GM21423 (cell line): ENCODE data around the gene IRAK2.
"Not testable (repeated sequence)": the region's sequence is repeated elsewhere in the genome, so short reads cannot be mapped to it uniquely, and the experiment has no call there.

Source experiments
- ATAC-seq: cut with Tn5 transposase; IDR thresholded peaks from one replicate; pipeline ENCODE4 v1.9.1; 2021; ENCODE audit warnings: mild to moderate bottlenecking, moderate library complexity; ENCODE audit not compliant: unreplicated experiment

IRAK2 gene

DNA sequence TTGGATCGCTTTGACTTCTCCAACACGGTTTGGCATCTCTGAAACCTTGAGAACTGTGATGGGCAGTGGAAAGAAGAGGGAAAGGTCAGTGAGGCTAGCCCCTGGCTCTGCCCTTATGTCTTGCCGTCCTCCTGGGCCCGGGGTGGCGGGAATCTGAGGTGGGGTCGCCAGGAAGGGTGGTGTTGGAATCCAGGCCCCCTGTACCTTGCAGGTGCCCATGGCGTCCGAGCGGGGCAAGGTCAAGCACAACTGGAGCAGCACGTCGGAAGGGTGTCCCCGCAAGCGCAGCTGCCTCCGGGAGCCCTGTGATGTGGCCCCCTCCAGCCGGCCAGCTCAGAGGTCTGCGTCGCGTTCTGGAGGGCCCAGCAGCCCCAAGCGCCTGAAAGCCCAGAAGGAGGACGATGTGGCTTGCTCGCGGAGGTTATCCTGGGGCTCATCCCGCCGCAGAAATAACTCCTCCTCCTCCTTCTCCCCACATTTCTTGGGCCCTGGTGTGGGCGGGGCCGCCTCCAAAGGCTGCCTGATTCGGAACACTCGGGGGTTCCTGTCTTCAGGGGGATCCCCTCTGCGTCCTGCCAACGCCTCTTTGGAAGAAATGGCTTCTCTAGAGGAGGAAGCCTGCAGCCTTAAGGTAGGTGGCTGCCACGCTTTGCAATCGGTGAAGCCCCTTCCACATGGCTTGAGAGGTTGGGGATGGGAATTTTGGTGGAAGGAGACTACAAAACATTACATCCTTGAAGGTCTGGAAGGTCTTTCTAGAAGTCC is 84.4 kb downstream of the IRAK2 start:
- no peak for ATAC-seq

DNA sequence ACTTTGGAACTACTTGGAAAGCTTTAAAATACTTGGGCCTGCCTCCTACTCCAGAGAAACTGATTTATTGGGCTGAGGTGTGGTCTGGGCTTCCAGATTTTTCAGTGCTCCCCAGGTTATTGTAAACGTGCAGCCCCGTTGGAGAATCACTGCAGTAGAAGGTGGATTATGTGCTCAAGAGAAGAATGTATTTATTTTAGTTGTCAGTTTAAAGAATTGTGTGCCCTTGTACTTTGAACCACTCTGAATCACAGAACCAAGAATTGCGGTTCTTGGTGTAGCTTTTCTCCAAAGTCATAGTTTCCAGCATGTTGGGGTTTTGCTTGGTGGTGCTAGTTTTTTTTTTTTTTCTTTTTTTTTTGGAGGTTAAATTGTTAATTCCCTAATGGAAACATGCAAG is 85.1 kb downstream of the IRAK2 start:
- ATAC-seq, result no peak

DNA sequence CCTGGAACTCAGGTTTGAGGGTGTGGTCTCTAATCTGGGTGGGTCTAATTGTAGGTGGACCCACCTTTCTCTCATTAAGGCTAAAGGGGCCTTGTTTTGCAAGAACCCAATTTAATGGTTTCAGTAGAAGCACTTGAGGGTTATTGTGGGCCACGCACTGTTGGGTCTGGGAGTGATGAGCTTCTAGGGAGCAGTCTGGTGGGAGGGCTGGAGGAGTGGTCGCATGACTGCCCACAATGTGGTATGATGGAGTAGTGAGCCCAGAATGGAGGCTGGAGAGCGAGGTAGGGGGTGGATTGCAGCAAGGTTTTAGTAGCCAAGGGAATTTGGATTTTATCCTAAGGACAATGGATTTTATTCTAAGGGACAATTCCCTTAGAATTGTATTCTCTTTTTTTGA is 86.3 kb downstream of the IRAK2 start:
- no peak for ATAC-seq

DNA sequence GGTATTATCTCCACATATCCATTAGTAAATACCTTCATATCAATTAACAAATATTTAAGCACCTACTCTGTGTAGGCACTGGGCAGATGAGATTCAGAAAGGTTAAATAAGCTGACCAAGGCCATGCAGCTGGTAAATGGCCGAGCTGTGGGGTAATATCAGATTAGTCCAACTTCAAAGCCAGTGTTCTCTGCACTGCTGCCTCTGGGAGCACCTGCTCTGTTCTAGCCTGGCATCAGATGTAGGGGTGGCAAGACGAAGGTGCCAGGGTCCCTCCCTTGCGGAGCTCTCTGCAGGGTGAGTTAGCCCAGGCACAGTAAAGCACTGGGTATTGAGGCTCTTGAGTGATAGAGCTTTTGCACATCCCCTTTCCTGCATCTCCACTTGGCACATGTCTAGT is 89.0 kb downstream of the IRAK2 start:
- ATAC-seq, result no peak

DNA sequence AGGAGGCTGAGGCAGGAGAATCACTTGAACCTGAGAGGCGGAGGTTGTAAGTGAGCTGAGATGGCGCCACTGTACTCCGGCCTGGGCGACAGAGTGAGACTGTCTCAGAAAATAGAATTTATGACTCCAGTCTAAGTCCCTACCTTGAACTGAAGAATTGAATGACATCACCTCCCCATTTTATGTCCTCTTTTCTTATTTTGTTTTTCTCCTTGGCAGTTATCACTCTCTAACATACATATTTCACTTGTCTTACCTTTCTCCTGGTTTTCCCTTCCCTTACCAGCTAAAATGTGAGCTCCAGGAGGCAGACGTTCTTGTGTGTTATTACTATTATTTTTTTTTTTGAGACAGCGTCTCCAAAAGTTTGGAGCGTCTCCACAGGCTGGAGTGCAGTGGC is 91.1 kb downstream of the IRAK2 start:
- no peak for ATAC-seq

DNA sequence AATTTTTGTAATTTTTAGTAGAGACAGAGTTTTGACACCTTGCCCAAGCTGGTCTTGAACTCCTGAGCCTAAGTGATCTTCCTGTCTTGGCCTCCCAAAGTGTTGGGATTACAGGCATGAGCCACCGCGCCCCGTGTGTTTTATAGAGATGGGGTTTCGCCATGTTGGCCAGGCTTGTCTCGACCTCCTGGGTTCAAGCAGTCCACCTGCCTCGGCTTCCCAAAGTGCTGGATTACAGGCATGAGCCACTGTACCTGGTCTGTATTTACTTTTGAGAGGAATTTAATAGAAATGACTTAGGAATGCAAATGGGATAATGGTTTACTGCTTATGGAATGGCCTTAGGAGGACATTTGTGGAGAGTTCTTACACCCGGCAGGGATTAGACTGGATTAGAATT is 94.3 kb downstream of the IRAK2 start:
- ATAC-seq, result no peak

DNA sequence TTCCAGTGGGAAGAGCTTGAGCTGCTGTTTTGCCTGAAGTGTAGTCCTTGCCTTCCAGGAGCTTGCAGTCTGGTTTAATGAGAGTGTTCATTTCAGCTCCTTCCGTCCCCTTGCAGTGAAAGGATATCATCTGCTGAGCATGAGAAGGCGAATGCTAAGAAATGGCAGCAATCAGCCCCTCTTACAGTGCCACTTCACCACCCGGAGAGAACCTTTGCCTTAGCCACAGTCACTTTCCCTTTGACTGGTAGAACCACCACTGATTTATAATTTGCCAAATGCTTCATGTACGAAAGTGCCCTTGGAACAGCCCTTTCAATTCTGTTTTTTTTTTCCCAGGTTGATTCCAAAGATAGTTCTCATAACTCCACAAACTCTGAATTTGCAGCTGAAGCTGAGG is 95.1 kb downstream of the IRAK2 start:
- ATAC-seq, result no peak

DNA sequence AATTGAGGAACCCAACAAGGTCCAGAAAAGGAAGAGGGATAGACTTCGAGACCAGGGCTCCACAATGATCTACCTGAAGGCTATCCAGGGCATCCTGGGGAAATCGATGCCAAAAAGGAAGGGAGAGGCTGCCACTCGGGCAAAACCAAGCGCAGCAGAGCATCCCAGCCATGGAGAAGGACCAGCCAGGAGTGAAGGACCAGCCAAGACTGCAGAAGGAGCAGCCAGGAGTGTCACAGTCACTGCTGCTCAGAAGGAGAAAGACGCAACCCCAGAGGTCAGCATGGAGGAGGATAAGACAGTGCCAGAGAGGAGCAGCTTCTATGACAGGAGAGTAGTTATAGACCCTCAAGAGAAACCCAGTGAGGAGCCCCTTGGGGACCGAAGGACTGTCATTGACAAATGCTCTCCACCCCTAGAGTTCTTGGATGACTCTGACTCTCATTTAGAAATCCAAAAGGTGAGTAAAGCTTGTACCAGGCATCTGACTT is 95.5 kb downstream of the IRAK2 start:
- no peak for ATAC-seq

DNA sequence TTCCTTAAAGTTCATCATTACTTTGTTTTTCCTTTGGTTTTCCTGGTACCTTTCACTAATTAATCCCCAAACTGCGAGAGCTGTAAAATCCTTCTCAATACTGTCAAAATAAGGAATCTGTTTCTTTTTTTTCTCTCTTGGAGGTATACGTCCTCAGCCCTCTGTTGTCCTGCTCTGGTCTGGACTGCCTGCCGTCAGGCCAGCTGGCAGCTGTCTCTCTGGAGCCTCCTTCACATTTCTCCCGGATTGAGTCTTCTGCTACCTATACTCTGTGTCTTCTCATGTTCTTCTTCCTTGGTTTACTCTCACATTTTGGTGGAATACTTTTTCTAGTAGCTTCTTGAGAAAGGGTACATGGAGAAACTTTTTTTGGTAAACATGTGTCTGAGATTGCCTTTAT is 97.3 kb downstream of the IRAK2 start:
- no peak for ATAC-seq

DNA sequence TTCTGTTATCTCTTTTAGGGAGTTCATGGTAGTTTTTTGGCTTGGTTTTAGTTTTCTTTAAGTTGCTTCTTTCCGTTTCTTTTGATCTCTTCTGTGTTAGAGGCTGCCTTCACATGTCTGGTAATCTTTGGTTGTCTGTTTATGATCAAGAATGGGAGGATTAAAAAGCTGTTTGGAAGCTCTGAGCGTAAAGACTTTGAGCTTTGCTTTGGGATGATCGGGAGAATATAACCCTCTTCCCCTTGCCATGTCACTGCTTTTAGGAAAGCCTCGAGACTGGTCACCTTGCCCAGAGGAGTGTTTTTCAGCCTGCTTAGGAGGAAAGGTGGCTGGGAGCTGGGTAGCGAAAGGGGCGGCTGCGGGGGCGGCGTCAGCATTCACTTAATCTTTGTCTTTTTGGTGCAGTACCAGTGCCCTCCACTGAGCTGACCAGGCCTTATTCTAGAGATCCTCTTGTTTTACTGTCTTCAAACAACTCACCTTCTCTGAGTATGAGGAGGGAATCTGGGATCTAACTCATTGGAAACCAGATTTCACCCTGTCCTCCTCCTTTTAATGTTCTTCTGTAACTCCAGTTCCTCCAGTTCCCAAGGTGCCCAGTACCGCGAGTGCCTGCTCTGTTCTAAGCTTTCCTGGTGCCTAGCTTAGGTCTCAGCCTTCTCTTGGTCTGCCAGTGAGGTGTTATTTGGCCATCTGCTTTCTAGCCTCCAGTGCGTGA is 99.1 kb downstream of the IRAK2 start:
- ATAC-seq, result no peak

DNA sequence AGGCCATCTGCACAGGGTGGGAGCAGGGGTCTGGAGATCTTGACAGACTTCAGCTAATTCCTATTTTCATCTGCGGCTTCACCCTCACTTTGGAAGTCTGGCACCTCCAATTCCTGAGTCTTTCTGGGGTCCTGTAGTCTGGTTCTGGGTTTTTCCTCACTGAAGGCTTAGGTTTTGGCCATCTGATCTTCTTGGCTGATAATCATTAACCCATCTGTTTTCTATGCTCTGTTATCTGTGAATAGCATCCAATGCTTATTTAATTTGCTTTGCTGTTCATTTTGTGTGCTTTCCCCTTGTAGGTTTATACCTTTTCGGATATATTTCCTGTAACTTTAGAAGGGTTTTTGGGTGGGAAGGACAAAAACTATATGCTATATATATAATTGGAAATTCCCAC is 101.1 kb downstream of the IRAK2 start:
- no peak for ATAC-seq

DNA sequence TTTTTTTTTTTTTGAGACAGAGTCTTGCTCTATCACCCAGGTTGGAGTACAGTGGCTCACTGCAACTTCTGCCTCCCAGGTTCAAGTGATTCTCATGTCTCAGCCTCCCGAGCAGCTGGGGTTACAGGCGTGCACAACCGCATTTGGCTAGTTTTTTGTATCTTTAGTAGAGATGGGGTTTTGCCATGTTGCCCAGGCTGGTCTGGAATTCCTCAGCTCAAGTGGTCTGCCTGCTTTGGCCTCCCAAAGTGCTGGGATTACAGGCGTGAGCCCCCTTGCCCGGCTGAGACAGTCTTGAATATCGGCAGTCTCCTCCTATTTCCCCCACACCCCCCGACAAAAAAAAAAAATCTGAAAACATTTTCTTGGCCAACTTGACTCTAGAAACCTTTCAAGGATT is 102.2 kb downstream of the IRAK2 start:
- ATAC-seq, result not testable (repeated sequence)

DNA sequence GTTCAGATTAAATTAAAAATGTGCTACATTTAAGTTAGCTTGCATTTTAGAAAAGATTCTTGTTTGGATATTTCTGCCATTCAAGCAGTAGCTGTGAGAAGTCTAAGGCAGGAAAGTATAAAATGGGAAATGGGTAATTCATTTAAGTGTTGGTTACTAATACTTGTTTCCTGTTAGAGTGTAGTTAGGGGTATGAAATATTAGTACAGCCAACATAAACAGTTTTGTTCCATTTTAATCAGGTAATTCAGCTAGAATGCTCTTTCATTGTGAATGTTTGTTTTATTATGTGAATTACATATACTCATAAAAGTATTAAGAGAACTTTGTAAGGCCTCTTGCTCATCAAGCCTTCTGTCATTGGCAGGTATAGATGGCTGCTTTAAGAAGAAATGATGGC is 103.4 kb downstream of the IRAK2 start:
- no peak for ATAC-seq

DNA sequence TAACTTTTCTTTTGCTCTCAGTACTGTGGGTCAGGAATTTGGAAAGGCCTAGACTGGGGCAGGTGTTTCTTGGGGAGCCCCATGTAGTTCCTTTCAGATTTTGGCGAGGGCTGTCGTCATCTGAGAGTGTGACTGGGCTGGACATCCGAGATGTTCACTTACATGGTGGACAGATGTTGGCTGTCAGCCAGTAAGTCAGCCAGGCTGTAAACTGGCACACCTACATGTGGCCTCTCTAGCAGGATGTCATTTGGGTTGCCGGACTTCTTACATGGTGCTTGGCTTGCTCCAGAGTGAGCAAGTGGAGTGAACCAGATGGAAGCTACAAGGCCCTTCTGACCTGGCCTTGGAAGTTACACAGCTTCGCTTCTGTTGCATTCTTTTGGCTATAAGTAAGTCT is 104.2 kb downstream of the IRAK2 start:
- ATAC-seq, result no peak

DNA sequence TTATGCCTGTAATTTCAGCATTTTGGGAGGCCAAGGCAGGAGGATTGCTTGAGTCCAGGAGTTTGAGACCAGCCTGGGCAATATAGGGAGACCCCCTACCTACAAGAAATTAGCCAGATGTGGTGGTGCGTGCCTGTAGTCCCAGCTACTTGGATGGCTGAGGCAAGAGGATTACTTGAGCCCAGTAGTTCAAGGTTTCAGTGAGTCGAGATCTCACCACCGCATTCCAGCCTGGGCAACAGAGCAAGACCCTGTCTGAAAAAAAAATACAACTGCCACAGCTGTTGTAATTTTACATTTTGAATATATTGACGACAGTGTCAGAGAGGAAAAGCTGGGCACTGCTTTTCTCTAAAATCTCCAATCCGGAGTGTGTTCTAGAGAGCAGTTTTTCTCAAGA is 104.7 kb downstream of the IRAK2 start:
- no peak for ATAC-seq

DNA sequence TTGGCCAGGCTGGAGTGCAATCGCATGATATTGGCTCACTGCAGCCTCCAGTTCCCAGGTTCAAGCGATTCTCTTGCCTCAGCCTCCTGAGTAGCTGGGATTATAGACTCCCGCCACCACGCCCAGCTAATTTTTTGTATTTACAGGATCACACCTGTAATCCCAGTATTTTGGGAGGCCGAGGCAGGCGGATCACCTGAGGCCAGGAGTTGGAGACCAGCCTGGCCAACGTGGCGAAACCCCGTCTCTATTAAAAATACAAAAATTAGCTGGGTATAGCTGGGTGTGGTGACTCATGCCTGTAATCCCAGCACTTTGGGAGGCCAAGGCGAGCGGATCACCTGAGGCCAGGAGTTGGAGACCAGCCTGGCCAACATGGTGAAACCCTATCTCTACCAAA is 107.8 kb downstream of the IRAK2 start:
- not testable (repeated sequence) for ATAC-seq

DNA sequence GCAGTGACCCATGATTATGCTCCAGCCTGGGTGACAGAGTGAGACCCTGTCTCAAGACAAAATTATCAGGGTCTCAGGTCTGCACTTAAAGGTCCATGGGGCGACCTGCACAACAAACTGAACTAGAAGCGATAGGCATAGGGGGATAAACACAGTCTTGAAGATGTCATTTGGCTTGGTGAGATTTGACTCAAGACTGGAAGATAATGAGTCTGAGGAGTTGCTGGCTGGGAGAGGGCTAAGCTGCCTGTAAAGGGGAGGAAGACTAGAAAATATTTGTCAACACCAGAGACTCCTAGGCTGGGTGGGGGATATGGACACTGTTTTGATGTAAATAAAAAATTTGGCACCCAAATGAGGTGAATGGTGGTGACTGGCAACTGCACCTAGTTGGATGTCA is 108.3 kb downstream of the IRAK2 start:
- no peak for ATAC-seq

DNA sequence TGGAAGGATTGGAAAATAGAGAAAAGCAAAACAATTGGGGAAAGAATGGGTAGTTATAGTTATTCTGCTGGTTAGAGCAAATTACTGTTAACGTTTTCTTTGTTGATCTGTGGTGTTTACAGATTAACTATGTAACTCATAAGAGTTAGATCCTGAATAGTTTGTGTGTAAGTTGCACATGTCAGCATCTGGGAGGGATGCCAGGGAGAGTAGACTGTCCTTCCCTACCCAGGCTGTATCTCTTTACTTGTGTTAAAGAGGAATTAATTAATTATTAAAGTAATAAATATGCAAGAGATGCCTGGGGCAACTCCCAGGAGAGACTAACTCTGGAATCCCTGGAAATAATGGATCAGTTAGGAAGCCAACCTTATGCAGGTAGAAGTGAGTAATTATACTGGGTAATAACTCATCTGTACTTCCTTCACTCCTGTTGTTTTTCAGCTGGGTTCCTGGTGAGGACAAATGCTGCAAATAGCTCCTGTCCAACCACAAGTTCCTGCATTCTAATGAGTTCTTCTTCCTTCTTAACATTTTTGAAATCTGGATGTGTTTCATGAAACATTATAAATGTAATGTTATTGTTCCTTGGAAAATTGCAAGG is 109.1 kb downstream of the IRAK2 start:
- no peak for ATAC-seq

DNA sequence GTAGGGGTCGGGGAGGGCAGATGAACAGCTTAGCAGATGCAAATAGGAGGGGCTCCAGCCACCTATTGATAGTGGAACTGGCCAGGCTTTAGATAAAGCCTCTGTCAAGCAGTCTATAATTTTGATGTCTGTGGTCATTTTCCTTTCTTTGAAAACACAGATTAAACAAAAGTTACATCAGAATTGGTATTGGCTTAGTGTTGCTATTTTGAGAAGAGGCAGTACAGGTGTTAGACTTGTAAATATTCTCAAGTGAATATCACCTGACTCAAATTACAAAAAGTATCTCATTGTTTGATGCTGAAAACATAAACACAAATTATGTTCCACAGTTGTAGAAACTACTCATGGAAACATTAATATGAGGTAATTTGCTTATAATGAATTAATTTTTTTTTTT is 109.9 kb downstream of the IRAK2 start:
- ATAC-seq, result no peak

DNA sequence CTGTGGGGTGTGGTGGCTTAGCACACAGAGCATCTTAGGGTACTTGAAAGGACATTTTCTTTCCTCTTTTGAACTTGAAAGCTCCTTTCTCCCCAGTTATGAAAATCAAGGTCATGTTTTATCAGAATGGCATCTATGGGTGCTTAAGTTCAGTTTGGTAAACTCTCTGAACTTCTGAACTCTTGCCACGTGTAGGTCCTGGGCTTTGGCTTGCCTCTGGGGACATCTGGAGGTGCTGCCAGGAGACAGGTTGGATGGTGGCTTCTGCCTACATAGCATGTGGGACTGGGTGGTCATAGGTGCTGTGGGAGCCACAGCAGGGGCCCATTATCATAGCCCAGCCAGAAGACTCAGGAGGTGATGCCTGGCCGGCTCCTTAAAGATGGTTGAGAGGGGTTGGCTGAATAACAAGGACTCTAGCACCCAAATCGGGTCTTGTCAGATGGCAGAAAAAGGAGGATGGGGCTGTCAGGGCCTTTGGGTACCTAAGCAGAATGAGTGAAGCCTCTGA is 112.5 kb downstream of the IRAK2 start:
- ATAC-seq, result no peak

DNA sequence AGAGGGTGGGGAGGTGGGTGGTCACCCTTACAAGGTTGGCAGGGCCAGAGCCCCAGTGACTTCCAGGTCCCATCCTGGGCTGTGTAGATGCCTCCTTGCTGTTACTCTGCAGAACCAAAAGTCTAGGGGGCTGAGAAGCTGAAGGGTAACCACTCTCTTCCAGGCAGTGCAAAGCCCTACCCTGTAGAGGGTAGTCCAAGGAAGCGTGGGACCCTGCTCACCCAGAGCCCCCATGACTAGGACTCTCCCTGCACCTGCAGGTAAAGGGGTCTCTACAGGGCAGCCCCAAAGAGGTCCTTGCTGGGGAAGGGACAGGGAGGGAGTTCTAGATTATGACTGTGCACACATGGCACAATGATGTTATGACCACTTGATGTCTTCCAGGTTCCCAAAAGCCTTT is 113.8 kb downstream of the IRAK2 start:
- no peak for ATAC-seq
